Measurements from ENCODE around the gene GFRA1. TPM values are rescaled to one million over a fixed set of nuclear protein-coding genes. Genes with fewer than 3 reads are reported as not detected.

Gene GFRA1
- total RNA-seq, 1 experiment from 2014 or later, result 0.72 TPM

- no peak for DNase-seq (ENCODE audit: low read depth)
These were observed 31.9 kb downstream of the GFRA1 start for GRCh38 chr10:116241085-116241484.

GRCh38 chr10:116240157-116240950 lies 32.7 kb downstream of the GFRA1 start:
- no peak for DNase-seq (ENCODE audit: low read depth)

GRCh38 chr10:116239229-116239628 lies 33.8 kb downstream of the GFRA1 start:
- no peak for DNase-seq (ENCODE audit: low read depth)

DNA sequence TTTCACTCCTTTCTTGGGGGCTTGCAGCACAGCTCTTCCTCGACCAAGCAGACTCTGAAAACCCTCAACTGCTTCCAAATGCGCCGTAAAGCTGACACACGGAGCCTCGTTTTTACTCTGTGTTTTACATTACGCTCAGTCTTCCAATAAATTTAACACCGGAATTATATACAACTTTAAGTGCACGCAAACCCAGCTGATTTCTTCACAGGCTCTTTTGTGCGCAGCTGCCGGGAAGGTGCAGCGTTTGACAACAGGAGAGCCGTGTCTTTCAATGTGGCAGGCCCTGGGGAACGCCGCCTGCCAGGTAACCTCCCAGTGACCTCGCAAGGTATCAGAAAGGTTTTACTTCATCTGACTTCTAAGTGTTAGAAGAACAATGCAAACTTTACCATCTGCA lies 35.0 kb downstream of the GFRA1 start:
- no peak for DNase-seq (ENCODE audit: low read depth)

DNA sequence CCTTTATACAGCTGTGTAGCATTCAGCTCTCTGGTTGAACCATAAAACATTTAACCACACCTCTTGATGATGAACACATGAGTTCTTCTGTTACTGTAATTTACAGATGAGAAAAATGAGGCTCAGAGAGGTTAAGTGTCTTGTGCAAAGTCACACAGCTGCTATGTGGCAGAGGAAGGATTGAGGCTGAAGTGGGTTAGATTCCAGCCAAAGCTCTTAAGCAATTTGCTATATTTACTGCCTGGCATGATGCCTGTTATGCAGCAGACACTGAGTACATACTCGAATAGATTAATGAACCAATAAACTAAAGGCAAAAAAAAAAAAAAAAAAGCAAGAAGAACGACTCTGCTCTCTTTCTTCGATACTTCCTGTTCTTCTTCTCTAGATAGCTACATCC lies 35.7 kb downstream of the GFRA1 start:
- DNase-seq (ENCODE audit: low read depth), result no peak

DNA sequence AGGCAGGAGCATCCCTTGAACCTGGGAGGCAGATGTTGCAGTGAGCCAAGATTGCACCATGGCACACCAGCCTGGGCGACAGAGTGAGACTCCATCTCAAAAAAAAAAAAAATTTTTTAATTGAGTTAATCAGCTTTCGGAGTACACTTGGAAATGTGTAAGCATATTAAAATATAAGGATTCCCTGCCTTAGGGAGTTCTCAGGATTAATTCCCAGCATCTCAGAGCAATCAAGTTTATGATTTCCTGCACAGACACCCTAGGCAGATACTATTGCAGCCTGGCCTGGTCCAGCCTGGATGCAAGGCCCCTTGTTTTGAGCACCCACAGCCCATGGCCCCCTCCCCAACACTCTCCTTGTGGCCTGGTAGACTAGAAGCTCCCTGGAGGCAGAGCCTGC lies 39.8 kb downstream of the GFRA1 start:
- DNase-seq (ENCODE audit: low read depth), result no peak

- DNase-seq (ENCODE audit: low read depth), result no peak
These were observed 40.4 kb downstream of the GFRA1 start for GRCh38 chr10:116232613-116233012.

GRCh38 chr10:116226766-116227165 lies 46.2 kb downstream of the GFRA1 start:
- DNase-seq (ENCODE audit: low read depth), result no peak

- peak; percentile 2 for DNase-seq (ENCODE audit: low read depth)
These were observed 47.0 kb downstream of the GFRA1 start for GRCh38 chr10:116226053-116226452.

DNA sequence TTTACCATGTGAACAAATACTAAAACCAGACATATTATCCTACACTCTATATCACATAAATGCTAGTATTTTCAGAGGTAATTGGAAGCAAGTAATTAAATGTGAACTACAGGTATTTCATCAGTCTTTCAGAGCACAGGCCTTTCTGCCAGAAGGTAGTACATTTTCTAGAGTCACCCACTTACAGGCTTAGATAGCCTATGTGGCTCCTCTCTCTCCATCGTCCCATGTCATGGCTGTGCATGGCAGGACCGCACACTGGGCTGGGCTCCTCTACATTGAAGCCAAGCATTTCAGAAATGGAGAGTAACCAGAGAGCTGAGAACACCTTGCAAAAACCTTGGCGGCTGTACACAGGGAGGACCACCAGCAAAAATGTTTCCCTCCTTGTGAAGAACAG lies 49.7 kb downstream of the GFRA1 start:
- no peak for DNase-seq (ENCODE audit: low read depth)

GRCh38 chr10:116221053-116221452 lies 52.0 kb downstream of the GFRA1 start:
- no peak for DNase-seq (ENCODE audit: low read depth)

- DNase-seq (ENCODE audit: low read depth), result no peak
These were observed 56.3 kb downstream of the GFRA1 start for GRCh38 chr10:116216676-116217075.

GRCh38 chr10:116215651-116216050 lies 57.4 kb downstream of the GFRA1 start:
- DNase-seq (ENCODE audit: low read depth), result peak; percentile 53

DNA sequence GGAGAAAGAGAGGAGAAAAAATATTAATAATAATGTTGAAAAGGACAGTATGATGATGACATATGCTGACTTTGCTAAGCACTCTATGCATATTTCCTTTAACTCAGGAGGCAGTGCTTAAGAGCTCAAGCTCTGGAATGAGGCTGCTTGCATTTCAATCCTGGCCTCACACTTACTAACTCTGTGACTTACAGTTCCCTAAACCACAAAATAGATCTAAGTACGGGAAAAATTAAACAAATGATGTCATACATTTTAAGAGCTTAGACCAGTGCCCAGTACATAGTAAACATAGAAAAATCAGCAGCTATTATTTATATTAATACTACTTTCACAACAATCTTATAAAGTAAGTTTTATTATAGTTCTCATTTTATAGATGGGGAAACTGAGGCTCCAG lies 61.3 kb downstream of the GFRA1 start:
- peak; percentile 9 for DNase-seq (ENCODE audit: low read depth)

DNA sequence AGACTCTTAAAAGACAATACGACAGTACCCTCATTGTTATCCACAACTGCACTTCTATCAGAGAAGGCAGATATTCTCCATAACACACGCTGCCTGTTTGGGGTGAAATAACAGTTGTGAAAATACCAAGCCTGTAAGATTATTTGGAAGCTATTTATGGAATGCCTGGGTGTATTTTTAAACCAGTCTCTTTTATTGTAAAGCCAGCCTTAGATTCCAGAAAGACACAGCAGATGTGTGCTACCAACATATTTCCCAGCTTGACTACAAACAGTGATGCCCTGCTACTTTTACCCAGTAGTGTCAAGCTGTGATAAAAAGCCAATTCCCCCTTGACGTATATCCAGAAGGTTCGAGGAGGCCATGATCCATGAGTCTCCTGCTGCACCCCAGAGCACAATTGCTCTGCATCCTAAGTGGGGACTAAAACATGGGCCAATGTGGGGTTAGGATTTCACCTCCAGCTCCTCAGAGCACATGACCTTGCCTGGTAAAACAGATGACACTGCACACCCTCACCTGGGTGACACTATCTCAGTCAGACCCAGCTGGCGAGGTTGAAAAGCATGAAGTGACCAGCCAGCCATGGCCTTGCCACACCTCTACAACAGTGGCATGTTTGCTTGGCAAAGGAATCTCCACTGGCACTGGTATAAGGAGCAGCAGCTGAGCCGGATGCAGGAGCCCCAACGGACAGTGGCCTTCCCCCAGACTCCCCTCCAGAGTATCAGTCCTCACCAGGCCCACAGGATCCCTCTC lies 62.2 kb downstream of the GFRA1 start:
- no peak for DNase-seq (ENCODE audit: low read depth)

DNA sequence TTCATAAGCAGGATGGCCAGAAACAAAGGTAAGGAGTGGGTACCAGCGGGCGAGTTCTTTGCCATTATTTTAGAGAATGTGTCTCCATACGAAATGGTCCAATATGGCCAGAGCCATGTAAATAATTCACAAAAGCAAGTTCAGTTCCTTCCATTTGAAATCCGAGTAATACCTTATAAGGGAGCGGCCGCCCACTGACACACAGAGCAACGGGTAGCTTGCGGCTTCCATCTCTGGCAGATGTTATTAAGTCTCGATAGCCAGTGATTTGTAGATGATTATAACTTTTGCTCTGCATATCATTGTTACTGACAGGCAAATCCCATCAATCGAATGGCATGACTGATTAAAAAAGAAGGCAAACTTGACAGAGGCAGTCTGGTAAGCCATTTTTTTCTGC lies 63.2 kb downstream of the GFRA1 start:
- DNase-seq (ENCODE audit: low read depth), result no peak

DNA sequence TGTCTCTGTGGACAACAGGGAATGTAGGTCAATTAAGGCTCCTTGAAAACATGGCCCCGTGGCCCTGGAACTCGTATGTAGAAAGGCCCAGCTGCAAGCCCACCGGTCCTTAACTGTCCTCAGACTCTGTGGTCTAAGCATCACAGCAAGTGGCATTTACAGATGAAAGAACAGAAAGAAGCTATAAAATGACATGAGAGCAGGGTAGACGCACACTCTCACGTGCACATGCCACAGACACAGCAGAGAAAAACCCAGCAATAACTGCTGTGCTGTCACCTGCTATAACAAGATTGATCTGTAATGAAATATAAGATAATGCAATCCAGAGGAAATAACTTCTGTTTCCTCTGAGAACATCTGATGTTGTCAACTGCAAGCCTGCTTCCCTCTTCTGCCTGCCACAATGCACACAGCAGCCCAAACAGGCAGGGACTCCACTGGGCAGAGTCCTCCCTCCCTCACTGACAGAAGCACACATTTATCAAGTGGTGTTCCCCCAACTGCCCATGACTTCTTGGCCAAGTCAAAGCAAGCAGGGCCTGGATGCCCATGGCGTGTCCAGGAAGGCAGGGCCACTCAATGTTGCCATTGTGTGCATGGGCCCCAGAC lies 63.9 kb downstream of the GFRA1 start:
- DNase-seq (ENCODE audit: low read depth), result no peak

- no peak for DNase-seq (ENCODE audit: low read depth)
These were observed 65.3 kb downstream of the GFRA1 start for GRCh38 chr10:116207690-116208089.

DNA sequence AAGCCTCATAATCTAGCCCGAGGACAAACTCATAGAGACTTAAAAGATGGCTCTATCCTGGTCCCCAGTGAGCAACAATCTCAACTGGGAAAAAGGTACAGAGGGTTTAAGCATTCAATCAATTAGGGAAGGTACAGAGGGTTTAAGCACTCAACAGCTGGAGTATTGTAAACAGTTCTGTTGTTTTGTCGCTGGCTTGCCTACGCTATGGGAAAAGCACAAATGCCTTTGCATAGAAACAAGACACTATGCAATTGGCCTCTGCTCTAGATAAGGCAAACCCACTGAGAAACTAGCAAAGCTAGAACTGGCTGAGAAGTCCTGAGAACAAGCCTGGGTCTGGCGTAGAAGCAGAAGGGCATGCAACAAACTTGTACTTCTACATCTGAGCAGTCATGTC lies 69.3 kb downstream of the GFRA1 start:
- DNase-seq (ENCODE audit: low read depth), result no peak

DNA sequence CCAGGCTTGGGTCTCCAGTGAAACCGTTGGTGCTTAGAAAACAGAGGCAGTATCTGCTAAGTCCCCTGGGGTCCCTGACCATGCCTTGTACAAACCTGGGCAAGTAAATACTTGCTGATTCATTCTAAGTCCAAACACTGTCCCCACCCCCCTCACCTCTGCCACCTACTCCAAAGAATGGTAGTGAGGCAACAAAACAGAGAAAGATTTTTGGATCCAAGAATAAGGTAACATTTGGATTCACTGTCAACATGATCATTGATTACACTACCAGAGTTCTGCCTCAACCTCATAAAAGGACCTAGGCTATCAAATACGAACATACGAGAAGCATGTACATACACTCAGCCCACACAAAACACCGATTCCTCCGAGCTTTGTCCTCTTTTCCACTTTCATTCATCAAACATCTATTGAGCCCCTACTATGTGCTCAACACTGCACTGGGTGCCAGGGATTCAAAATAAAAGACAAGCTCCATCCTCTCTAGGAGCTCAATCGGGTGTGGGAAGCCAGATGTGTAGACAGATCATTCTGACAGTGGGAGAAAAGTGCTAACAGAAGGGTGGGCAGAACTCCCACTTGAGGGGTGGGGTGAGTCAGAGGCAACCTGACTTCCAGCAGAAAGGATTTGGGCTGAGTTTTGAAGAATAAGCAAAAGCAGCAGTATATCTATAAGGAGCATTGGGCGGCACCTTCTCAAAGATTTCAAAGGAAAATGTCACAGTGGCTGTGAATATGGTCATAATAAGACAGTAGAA lies 71.2 kb downstream of the GFRA1 start:
- no peak for DNase-seq (ENCODE audit: low read depth)

GRCh38 chr10:116201011-116201410 lies 72.0 kb downstream of the GFRA1 start:
- no peak for DNase-seq (ENCODE audit: low read depth)

- DNase-seq (ENCODE audit: low read depth), result no peak
These were observed 74.3 kb downstream of the GFRA1 start for GRCh38 chr10:116198676-116199035.
